ENCODE measurements around the gene LCN2. TPM values are rescaled to one million over a fixed set of nuclear protein-coding genes. Genes with fewer than 3 reads are reported as not detected.

LCN2 gene
- total RNA-seq, 1 experiment from 2014 or later = 537 TPM

DNA sequence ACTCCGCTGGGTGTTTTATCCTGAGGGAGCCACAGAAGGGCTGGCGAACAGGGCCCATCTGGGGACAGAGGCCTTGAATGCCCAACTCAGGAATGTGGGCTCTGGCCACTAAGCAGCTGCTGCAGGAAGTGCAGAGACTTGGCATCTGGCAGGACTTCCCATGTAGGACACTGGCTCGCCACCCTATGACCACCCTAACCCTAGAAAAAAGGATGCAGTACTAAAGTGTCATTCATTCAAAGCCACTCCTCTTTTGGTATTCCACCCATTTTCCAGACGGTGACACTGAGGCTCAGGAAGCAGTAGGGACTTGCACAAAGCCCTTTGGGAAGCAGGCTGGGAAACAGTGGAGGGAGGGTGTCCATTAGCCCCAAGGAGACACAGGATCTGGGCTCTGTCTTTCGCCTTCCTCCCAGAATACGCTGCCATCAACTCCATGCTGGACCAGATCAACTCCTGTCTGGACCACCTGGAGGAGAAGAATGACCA, 13.8 kb downstream of the LCN2 start:
- no peaks in the 10 kb centered on the region for H3K36me3 ChIP-seq (ENCODE audit: low read depth)
- H3K4me1 ChIP-seq (replicated peaks; ENCODE audit: insufficient read depth) = 0 out of 2 replicates have a peak, but pooled peaks cover 9% of the 10 kb centered on the region
- H3F3A ChIP-seq (ENCODE audit: insufficient read depth, low read depth) = peaks cover 5% of the 10 kb centered on the region; the same call in 1 of the 2 replicates
- ChIA-PET CTCF (no interaction called here), POLR2A (ENCODE audit: unreplicated experiment) (no interaction called here)
- no peaks in the 10 kb centered on the region for H3K9me2 ChIP-seq (ENCODE audit: insufficient read depth)
- H3K27me3 ChIP-seq (ENCODE audit: insufficient read depth, low read depth) = no peaks in the 10 kb centered on the region
- DNase-seq = no peak
- H4K20me1 ChIP-seq (ENCODE audit: insufficient read depth) = no peaks in the 10 kb centered on the region; the same call in 1 of the 2 replicates
- intact Hi-C loops (cut with micrococcal nuclease; ENCODE audit: unreplicated experiment) = no loop called here
- no peaks in the 10 kb centered on the region for H3K9me3 ChIP-seq (ENCODE audit: insufficient read depth, low read depth)
- BruUV-seq (replicated peaks) = no TSS peak
- no peak overlapping the region for H3K4me2 ChIP-seq
- H3K4me3 ChIP-seq = no peak overlapping the region
- TF ChIP-seq, protein P1, sequence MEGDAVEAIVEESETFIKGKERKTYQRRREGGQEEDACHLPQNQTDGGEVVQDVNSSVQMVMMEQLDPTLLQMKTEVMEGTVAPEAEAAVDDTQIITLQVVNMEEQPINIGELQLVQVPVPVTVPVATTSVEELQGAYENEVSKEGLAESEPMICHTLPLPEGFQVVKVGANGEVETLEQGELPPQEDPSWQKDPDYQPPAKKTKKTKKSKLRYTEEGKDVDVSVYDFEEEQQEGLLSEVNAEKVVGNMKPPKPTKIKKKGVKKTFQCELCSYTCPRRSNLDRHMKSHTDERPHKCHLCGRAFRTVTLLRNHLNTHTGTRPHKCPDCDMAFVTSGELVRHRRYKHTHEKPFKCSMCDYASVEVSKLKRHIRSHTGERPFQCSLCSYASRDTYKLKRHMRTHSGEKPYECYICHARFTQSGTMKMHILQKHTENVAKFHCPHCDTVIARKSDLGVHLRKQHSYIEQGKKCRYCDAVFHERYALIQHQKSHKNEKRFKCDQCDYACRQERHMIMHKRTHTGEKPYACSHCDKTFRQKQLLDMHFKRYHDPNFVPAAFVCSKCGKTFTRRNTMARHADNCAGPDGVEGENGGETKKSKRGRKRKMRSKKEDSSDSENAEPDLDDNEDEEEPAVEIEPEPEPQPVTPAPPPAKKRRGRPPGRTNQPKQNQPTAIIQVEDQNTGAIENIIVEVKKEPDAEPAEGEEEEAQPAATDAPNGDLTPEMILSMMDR (conservative IDR thresholded peaks at IDR 0.05) = no peak
- no peak for TF ChIP-seq EZH2 (IDR thresholded peaks at IDR 0.05; ENCODE audit: low read depth)
- H3K27ac ChIP-seq = no peak overlapping the region
- H2AFZ ChIP-seq = no peak overlapping the region
- H3K79me2 ChIP-seq (ENCODE audit: low read depth) = 0 out of 2 replicates have a peak, but pooled peaks cover 5% of the 10 kb centered on the region

DNA sequence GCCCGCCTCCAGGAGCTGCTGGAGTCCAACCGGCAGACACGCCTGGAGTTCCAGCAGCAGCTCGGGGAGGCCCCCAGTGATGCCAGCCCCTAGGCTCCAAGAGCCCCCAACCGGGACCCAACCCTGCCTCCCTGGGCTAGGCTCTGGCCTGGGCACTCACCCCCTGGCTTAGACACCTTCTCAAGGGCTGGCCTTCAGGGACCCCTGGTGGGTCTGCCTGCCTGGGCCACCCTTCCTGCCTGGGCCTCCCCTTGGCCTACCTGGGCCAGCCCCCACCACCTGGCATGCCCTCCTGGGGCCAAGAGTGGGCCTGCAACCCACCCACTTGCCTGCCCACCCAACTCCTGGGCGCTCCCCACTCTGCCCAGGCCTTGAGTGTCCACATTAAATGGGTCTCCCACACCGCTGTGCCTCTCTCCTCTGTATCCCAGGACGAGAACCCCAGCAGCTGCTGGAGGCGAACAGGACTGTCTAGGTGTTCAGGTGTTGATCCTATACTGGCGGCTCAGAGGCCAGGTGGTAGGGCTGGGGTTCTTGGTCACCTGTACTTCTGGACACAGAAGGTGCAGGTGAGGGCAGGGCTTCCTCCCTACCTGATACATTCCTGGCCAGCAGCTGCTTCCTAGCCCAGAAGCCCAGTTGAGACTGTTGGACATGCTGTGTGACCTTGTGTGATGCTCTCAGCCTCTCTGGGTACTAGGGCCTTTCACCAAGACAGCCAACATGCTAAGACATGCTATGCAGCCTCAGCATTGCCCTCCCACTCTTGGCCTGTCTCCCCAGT, 14.5 kb downstream of the LCN2 start:
- CTCF ChIA-PET = no interaction called here
- Histone ChIP-seq H3K27ac (no peak overlapping the region), H3K27me3 (ENCODE audit: insufficient read depth, low read depth) (no peaks in the 10 kb centered on the region), H3K9me2 (ENCODE audit: insufficient read depth) (no peaks in the 10 kb centered on the region), H3K4me2 (no peak overlapping the region), H3K4me1 (replicated peaks; ENCODE audit: insufficient read depth) (0 out of 2 replicates have a peak, but pooled peaks cover 9% of the 10 kb centered on the region), H3K36me3 (ENCODE audit: low read depth) (no peaks in the 10 kb centered on the region; the same call in 1 of the 2 replicates), H4K20me1 (ENCODE audit: insufficient read depth) (no peaks in the 10 kb centered on the region; the same call in 1 of the 2 replicates), H3K9me3 (ENCODE audit: insufficient read depth, low read depth) (no peaks in the 10 kb centered on the region), H3K4me3 (no peak overlapping the region), H3K79me2 (ENCODE audit: low read depth) (0 out of 2 replicates have a peak, but pooled peaks cover 5% of the 10 kb centered on the region), H2AFZ (no peak overlapping the region), H3F3A (ENCODE audit: insufficient read depth, low read depth) (peaks cover 5% of the 10 kb centered on the region; the same call in 1 of the 2 replicates)
- TSS peak; percentile 18 for BruUV-seq (replicated peaks)
- DNase-seq = no peak
- POLR2A ChIA-PET (ENCODE audit: unreplicated experiment) = no interaction called here
- TF ChIP-seq EZH2 (IDR thresholded peaks at IDR 0.05; ENCODE audit: low read depth) = no peak
- TF ChIP-seq, protein P1 (conservative IDR thresholded peaks at IDR 0.05) = no peak
- intact Hi-C loops (cut with micrococcal nuclease; ENCODE audit: unreplicated experiment) = no loop called here

DNA sequence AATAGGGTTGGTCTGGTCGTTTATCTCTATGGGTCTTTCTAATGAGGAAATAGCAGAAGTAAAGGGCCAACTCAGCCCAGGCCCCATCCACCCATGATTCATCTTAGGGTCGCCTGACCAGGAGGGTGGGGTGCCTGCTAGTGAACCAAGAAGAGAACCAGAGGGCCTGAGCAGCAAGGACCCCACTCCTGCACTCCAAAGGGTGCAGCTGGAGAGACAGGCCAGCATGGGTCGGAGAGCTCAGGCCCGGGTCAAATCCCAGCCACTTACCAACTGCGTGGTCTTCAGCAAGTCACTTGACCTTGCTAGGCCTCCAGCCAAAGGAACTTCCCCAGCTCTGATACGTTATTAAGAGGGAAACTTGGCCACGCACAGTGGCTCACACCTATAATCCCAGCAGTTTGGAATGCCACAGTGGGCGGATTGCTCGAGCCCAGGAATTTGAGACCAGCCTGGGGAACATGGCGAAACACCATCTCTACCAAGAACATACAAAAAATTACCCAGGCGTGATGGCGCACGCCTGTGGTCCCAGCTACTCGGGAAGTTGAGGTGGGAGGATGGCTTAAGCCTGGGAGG, 15.1 kb downstream of the LCN2 start:
- H3F3A ChIP-seq (ENCODE audit: insufficient read depth, low read depth) = peaks cover 5% of the 10 kb centered on the region; the same call in 1 of the 2 replicates
- H3K4me1 ChIP-seq (replicated peaks; ENCODE audit: insufficient read depth) = 0 out of 2 replicates have a peak, but pooled peaks cover 6% of the 10 kb centered on the region
- ChIA-PET CTCF (no interaction called here), POLR2A (ENCODE audit: unreplicated experiment) (no interaction called here)
- no peaks in the 10 kb centered on the region; the same call in 1 of the 2 replicates for H3K36me3 ChIP-seq (ENCODE audit: low read depth)
- DNase-seq = no peak
- no peaks in the 10 kb centered on the region for H3K9me2 ChIP-seq (ENCODE audit: insufficient read depth)
- no peak overlapping the region for H3K27ac ChIP-seq
- intact Hi-C loops (cut with micrococcal nuclease; ENCODE audit: unreplicated experiment) = no loop called here
- H3K4me2 ChIP-seq = no peak overlapping the region
- no peaks in the 10 kb centered on the region; the same call in 1 of the 2 replicates for H4K20me1 ChIP-seq (ENCODE audit: insufficient read depth)
- no TSS peak for BruUV-seq (replicated peaks)
- no peaks in the 10 kb centered on the region for H3K27me3 ChIP-seq (ENCODE audit: insufficient read depth, low read depth)
- 0 out of 2 replicates have a peak, but pooled peaks cover 5% of the 10 kb centered on the region for H3K79me2 ChIP-seq (ENCODE audit: low read depth)
- TF ChIP-seq, protein P1 (conservative IDR thresholded peaks at IDR 0.05) = no peak
- no peak for TF ChIP-seq EZH2 (IDR thresholded peaks at IDR 0.05; ENCODE audit: low read depth)
- no peak overlapping the region for H2AFZ ChIP-seq
- H3K4me3 ChIP-seq = no peak overlapping the region
- no peaks in the 10 kb centered on the region for H3K9me3 ChIP-seq (ENCODE audit: insufficient read depth, low read depth)

Data from PC-9 (cell line).